ENCODE data around the gene PKM.

DNA sequence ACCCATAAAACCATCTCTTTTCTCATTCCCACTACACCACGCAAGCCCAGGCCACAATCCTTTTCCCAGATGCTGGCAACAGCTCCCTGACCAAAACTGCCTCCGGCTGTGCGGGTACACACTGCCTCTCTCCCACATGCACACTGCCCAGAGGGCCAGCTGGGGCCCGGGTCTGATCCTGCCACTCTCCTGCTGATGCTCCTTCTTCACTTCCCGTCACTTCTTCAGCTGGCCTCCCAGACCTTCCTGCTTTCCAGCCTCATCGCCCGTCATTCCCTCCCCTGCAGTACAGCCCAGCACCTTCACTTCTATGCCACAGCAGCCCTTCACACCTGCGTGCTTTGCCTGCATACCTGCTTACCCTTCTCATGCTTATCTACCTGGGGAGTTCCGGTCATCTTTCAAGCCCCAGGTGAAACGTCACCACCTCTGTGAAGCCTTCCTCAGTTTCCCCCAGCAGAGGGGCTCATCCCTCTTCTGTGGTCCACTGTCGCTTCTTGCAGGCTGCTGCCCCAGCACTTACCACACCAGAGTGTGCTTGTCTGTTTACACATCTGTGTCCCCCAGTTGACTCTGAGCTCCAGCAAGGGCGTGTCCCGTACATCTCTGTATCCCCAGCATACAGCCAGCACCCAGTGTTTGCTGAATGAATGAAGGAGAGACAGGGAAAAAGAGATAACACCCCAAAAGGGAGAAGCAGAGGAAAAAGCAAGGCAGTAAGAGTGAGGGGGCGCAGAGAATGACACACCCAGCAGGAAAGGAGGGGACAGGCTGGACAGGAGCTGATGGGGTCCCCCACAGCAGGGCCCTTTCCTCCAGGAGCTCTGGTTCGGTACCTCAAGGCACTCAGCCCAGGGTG lies 55.6 kb downstream of the PKM start:
- TF ChIP-seq EP300 (IDR thresholded peaks at IDR 0.05), result no peak
- TF ChIP-seq, protein P1, sequence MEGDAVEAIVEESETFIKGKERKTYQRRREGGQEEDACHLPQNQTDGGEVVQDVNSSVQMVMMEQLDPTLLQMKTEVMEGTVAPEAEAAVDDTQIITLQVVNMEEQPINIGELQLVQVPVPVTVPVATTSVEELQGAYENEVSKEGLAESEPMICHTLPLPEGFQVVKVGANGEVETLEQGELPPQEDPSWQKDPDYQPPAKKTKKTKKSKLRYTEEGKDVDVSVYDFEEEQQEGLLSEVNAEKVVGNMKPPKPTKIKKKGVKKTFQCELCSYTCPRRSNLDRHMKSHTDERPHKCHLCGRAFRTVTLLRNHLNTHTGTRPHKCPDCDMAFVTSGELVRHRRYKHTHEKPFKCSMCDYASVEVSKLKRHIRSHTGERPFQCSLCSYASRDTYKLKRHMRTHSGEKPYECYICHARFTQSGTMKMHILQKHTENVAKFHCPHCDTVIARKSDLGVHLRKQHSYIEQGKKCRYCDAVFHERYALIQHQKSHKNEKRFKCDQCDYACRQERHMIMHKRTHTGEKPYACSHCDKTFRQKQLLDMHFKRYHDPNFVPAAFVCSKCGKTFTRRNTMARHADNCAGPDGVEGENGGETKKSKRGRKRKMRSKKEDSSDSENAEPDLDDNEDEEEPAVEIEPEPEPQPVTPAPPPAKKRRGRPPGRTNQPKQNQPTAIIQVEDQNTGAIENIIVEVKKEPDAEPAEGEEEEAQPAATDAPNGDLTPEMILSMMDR (IDR thresholded peaks at IDR 0.05), result no peak
- TF ChIP-seq POLR2A (IDR thresholded peaks at IDR 0.05), result no peak

All from gastroesophageal sphincter (tissue), 3 donors.